OCI-LY3 (cell line): ENCODE data around the gene PHTF1.

Experiments used
- CTCF ChIP-seq: fragments of 200-600, 300-600 bp; sonication (generic); IDR thresholded peaks from 2 replicates; pipeline ENCODE4 v1.5.1; 2014; ENCODE audit warnings: antibody characterized with exemption, low read length, low read depth
- EZH2phosphoT487 ChIP-seq: fragments of 200-600 bp; shearing (Covaris generic); IDR thresholded peaks from 2 replicates; pipeline ENCODE4 v1.6.1; 2018; ENCODE audit warnings: antibody characterized with exemption, mixed run types, low read depth

- TF ChIP-seq CTCF, result no peak
- TF ChIP-seq EZH2phosphoT487, result no peak
Measured at GRCh38 chr1:113694910-113695309, 64.4 kb downstream of the PHTF1 start.
